HCT116 (cell line): Measurements from ENCODE around the gene GPN1. TPM values are rescaled to one million over a fixed set of nuclear protein-coding genes. Genes with fewer than 3 reads are reported as not detected.

Experiments used
- ATAC-seq: fragments of 200-7000 bp; cut with Tn5 transposase; 2 replicates; pipeline ENCODE4 v1.9.1; 2020; ENCODE audit warnings: mild to moderate bottlenecking, moderate library complexity
- BruUV-seq: library from RNA; stranded (reverse); fragments of 400-500 nt; replicated peaks from 2 replicates; lab custom pipeline; 2021; lab: Mats Ljungman, UMichigan
- CTCF ChIA-PET: fragments of 300-600 bp; sonication (Branson Sonifier 250); formaldehyde crosslinking; loops from one replicate; lab custom pipeline; 2021; ENCODE audit warnings: antibody characterized with exemption; lab: Charles Lee
- POLR2A ChIA-PET: fragments of 300-600, 350-600 bp; sonication (Branson Sonifier 250); formaldehyde crosslinking; loops from one replicate; lab custom pipeline; 2021; ENCODE audit warnings: antibody characterized with exemption; lab: Charles Lee
- RAD21 ChIA-PET, 2 experiments: fragments of 300-600 bp; sonication (Branson Sonifier 250); formaldehyde crosslinking; loops; one replicate each; lab custom pipeline; 2023; ENCODE audit warnings: low total read pairs in 2 of 2; ENCODE audit not compliant: uncharacterized antibody in 2 of 2, unreplicated experiment in 2 of 2, low non-redundant PET in 1 of 2; lab: Charles Lee
- DNase-seq: peaks from one replicate; pipeline ENCODE4 v3.0.0-alpha.2; 2010; ENCODE audit warnings: low read depth, low spot score
- H2AFZ ChIP-seq: fragments of 200-600 bp; shearing (Covaris generic), sonication (generic); 2 replicates; pipeline ENCODE4 v1.6.1; 2017; ENCODE audit warnings: low read depth, mixed run types, mixed read lengths, antibody characterized with exemption, low read length; ENCODE audit not compliant: poor library complexity, severe bottlenecking
- H3K27ac ChIP-seq: 2 replicates; pipeline ENCODE4 v1.5.1; 2012; ENCODE audit warnings: low read depth, low read length
- H3K27me3 ChIP-seq: fragments of 200-600 bp; sonication (generic); 2 replicates; pipeline ENCODE4 v1.6.1; 2016; ENCODE audit warnings: mixed run types, low read length, mixed read lengths; ENCODE audit not compliant: insufficient read depth
- H3K36me3 ChIP-seq, 2 experiments: fragments of 200-500 bp in 1 of 2; fragments of 200-600 bp in 1 of 2; sonication (Bioruptor generic) in 1 of 2; sonication (generic) in 1 of 2; 2 replicates each; pipeline versions ENCODE4 v1.5.1 to v1.6.1; 2014 to 2016; ENCODE audit warnings: low read length in 2 of 2, inconsistent platforms in 1 of 2, mixed read lengths in 1 of 2, mixed run types in 1 of 2; ENCODE audit not compliant: insufficient read depth in 2 of 2, control insufficient read depth in 1 of 2
- H3K4me1 ChIP-seq, 2 experiments: fragments of 200-600 bp in 1 of 2; sonication (generic) in 1 of 2; 2 replicates each; pipeline versions ENCODE4 v1.5.1 to v1.6.1; 2012 to 2017; ENCODE audit warnings: low read length in 2 of 2, inconsistent platforms in 1 of 2, mild to moderate bottlenecking in 1 of 2, mixed read lengths in 1 of 2, mixed run types in 1 of 2, moderate library complexity in 1 of 2; ENCODE audit not compliant: insufficient read depth in 2 of 2, control insufficient read depth in 1 of 2
- H3K4me2 ChIP-seq: fragments of 200-600 bp; sonication (generic); 2 replicates; pipeline ENCODE4 v1.6.1; 2017; ENCODE audit warnings: mixed run types, low read length, mixed read lengths
- H3K4me3 ChIP-seq, 2 experiments: fragments of 200-600 bp in 1 of 2; sonication (generic) in 1 of 2; replicated peaks in 1 of 2; 2 replicates each; pipeline ENCODE4 v1.5.1; 2011 to 2016; ENCODE audit warnings: low read length in 2 of 2, control low read depth in 1 of 2, low read depth in 1 of 2, mild to moderate bottlenecking in 1 of 2, mixed read lengths in 1 of 2, mixed run types in 1 of 2
- H3K79me2 ChIP-seq: fragments of 200-600 bp; sonication (generic); 2 replicates; pipeline ENCODE4 v1.6.1; 2017; ENCODE audit warnings: mild to moderate bottlenecking, mixed run types, low read length, moderate library complexity, mixed read lengths; ENCODE audit not compliant: insufficient read depth
- H3K9ac ChIP-seq: fragments of 200-600 bp; sonication (generic); 2 replicates; pipeline ENCODE4 v1.6.1; 2016; ENCODE audit warnings: low read length, mixed read lengths
- H3K9me2 ChIP-seq: fragments of 200-600 bp; sonication (generic), shearing (Covaris generic); 2 replicates; pipeline ENCODE4 v1.6.1; 2017; ENCODE audit warnings: mixed run types, mild to moderate bottlenecking, moderate library complexity; ENCODE audit not compliant: insufficient read depth
- H3K9me3 ChIP-seq, 2 experiments: fragments of 200-500 bp in 1 of 2; fragments of 200-600 bp in 1 of 2; sonication (Bioruptor generic) in 1 of 2; sonication (generic) in 1 of 2; 2 replicates each; pipeline ENCODE4 v1.6.1; 2014 to 2017; ENCODE audit warnings: low read length in 2 of 2, mixed read lengths in 2 of 2, inconsistent platforms in 1 of 2, low read depth in 1 of 2, mild to moderate bottlenecking in 1 of 2, mixed run types in 1 of 2, moderate library complexity in 1 of 2; ENCODE audit not compliant: control insufficient read depth in 1 of 2, insufficient read depth in 1 of 2
- H4K20me1 ChIP-seq: fragments of 200-600 bp; sonication (generic), shearing (Covaris generic); 2 replicates; pipeline ENCODE4 v1.6.1; 2017; ENCODE audit warnings: mixed run types, mild to moderate bottlenecking, moderate library complexity; ENCODE audit not compliant: insufficient read depth
- CEBPB ChIP-seq: IDR thresholded peaks from 2 replicates; pipeline ENCODE4 v1.6.1; 2012; ENCODE audit warnings: low read depth
- FOSL1 ChIP-seq: IDR thresholded peaks from 2 replicates; pipeline ENCODE4 v1.6.1; 2012; ENCODE audit warnings: low read depth
- POLR2A ChIP-seq: IDR thresholded peaks from 2 replicates; pipeline ENCODE4 v1.7.0; 2011; ENCODE audit warnings: borderline replicate concordance; ENCODE audit not compliant: insufficient read depth, insufficient read length; ENCODE audit errors: extremely low read depth
- POLR2AphosphoS5 ChIP-seq: IDR thresholded peaks from 2 replicates; pipeline ENCODE4 v1.6.1; 2011; ENCODE audit warnings: mild to moderate bottlenecking, low read depth, low read length, moderate library complexity
- RAD21 ChIP-seq: IDR thresholded peaks from 2 replicates; pipeline ENCODE4 v1.6.1; 2012; ENCODE audit warnings: low read depth, mild to moderate bottlenecking
- SIN3A ChIP-seq: IDR thresholded peaks from 2 replicates; pipeline ENCODE4 v1.6.1; 2012; ENCODE audit warnings: low read depth
- YY1 ChIP-seq: IDR thresholded peaks from 2 replicates; pipeline ENCODE4 v1.6.1; 2011; ENCODE audit warnings: low read length, low read depth, moderate library complexity, mild to moderate bottlenecking; ENCODE audit not compliant: insufficient replicate concordance; ENCODE audit errors: extremely low read depth
- ZBTB33 ChIP-seq: IDR thresholded peaks from 2 replicates; pipeline ENCODE4 v1.6.1; 2011; ENCODE audit warnings: mild to moderate bottlenecking, low read length, moderate library complexity; ENCODE audit not compliant: insufficient replicate concordance; ENCODE audit errors: extremely low read depth
- ZNF274 ChIP-seq: fragments of 200-500 bp; sonication (Bioruptor generic); IDR thresholded peaks from 2 replicates; pipeline ENCODE4 v1.6.1; 2014; ENCODE audit warnings: mild to moderate bottlenecking, low read depth, low read length, inconsistent platforms
- intact Hi-C: fragments of 100-400 bp; cut with micrococcal nuclease; formaldehyde crosslinking; loops from 2 replicates; pipeline ENCODE4 v1.10.0; 2022
- total RNA-seq: library from RNA; stranded (reverse); gene quantifications from one replicate; pipeline ENCODE4 v1.2.1, GENCODE V29; 2021; ENCODE audit not compliant: unreplicated experiment
- TF ChIP-seq, protein P1 (sequence below), 3 experiments: fragments of 200-600 bp in 1 of 3; sonication (generic) in 1 of 3; IDR thresholded peaks in 2 of 3; conservative IDR thresholded peaks in 1 of 3; 2 replicates each; pipeline ENCODE4 v1.5.1; 2012 to 2017; ENCODE audit warnings: low read depth in 2 of 3, low read length in 2 of 3, antibody characterized with exemption in 1 of 3, borderline replicate concordance in 1 of 3, control low read depth in 1 of 3, mild to moderate bottlenecking in 1 of 3, mixed read lengths in 1 of 3, mixed run types in 1 of 3, moderate library complexity in 1 of 3; ENCODE audit not compliant: insufficient read depth in 1 of 3
- TF ChIP-seq, protein P2 (sequence below): IDR thresholded peaks from 2 replicates; pipeline ENCODE4 v1.6.1; 2012

Gene GPN1
- total RNA-seq, 1 experiment from 2014 or later: 34.3 TPM

GRCh38 chr2:27667446-27667845 is 38.6 kb downstream of the GPN1 start:
- DNase-seq (no peak), ATAC-seq (no peak)
- Histone ChIP-seq H3K4me1 (peaks cover 7 to 12% of the 10 kb centered on the region in 2 experiments), H3K4me2 (no peak overlapping the region), H3K27me3 (no peaks in the 10 kb centered on the region), H3K9ac (no peak overlapping the region), H4K20me1 (no peaks in the 10 kb centered on the region; the same call in 1 of the 2 replicates), H3K36me3 (peaks cover 19 to 32% of the 10 kb centered on the region in 2 experiments; a peak in 3 of 4 replicates), H3K4me3 (no peak overlapping the region), H2AFZ (no peak overlapping the region), H3K79me2 (peaks cover 30% of the 10 kb centered on the region), H3K9me2 (no peaks in the 10 kb centered on the region), H3K9me3 (no peaks in the 10 kb centered on the region), H3K27ac (no peak overlapping the region)
- TF ChIP-seq YY1 (no peak), ZNF274 (no peak), RAD21 (no peak), CEBPB (no peak), POLR2AphosphoS5 (no peak), SIN3A (no peak), ZBTB33 (no peak), POLR2A (no peak), FOSL1 (no peak)
- TF ChIP-seq, protein P1, sequence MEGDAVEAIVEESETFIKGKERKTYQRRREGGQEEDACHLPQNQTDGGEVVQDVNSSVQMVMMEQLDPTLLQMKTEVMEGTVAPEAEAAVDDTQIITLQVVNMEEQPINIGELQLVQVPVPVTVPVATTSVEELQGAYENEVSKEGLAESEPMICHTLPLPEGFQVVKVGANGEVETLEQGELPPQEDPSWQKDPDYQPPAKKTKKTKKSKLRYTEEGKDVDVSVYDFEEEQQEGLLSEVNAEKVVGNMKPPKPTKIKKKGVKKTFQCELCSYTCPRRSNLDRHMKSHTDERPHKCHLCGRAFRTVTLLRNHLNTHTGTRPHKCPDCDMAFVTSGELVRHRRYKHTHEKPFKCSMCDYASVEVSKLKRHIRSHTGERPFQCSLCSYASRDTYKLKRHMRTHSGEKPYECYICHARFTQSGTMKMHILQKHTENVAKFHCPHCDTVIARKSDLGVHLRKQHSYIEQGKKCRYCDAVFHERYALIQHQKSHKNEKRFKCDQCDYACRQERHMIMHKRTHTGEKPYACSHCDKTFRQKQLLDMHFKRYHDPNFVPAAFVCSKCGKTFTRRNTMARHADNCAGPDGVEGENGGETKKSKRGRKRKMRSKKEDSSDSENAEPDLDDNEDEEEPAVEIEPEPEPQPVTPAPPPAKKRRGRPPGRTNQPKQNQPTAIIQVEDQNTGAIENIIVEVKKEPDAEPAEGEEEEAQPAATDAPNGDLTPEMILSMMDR (IDR thresholded peaks at IDR 0.05 in 2 of 3, conservative IDR thresholded peaks at IDR 0.05 in 1 of 3; ENCODE audit: borderline replicate concordance in 1 of 3, insufficient read depth in 1 of 3, low read depth in 2 of 3, low read length in 2 of 3): no peak
- TF ChIP-seq, protein P2, sequence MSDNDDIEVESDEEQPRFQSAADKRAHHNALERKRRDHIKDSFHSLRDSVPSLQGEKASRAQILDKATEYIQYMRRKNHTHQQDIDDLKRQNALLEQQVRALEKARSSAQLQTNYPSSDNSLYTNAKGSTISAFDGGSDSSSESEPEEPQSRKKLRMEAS: no peak
- no TSS peak for BruUV-seq
- intact Hi-C loops: no loop called here
- ChIA-PET POLR2A (interaction anchor here (0.6 kb wide), 1 partner anchor 845 kb away, joined by 3 read pairs; no protein-coding TSS in a partner anchor), RAD21 (no interaction called here), CTCF (no interaction called here)
